K562 (cell line): ENCODE results near the gene VPS13D.
A peak's percentile ranks its signal among the peaks of the same experiment; 100 is the strongest.

Experiments used
- EGR1 ChIP-seq: fragments of 450-650 bp; conservative IDR thresholded peaks from 2 replicates; pipeline ENCODE4 v1.6.1; 2017; ENCODE audit warnings: mild to moderate bottlenecking
- FOXM1 ChIP-seq, 2 experiments: fragments of 450-650 bp in 1 of 2; sonication (generic) in 1 of 2; formaldehyde crosslinking in 1 of 2; IDR thresholded peaks; 2 replicates each; pipeline versions ENCODE4 v1.6.1 to v1.9.0; 2017 to 2022; ENCODE audit warnings: low read depth in 2 of 2, mild to moderate bottlenecking in 2 of 2, missing genetic modification reagents in 1 of 2, moderate library complexity in 1 of 2
- HCFC1 ChIP-seq: IDR thresholded peaks from 2 replicates; pipeline ENCODE4 v1.6.1; 2012; ENCODE audit warnings: low read depth, low read length, improper control_type of control experiment
- NCOA1 ChIP-seq: fragments of 450-650 bp; IDR thresholded peaks from 2 replicates; pipeline ENCODE4 v1.6.1; 2016; ENCODE audit warnings: low read depth
- NR2C2 ChIP-seq, 2 experiments: fragments of 200-800 bp in 1 of 2; sonication (Bioruptor generic) in 1 of 2; sonication (generic) in 1 of 2; formaldehyde crosslinking in 1 of 2; IDR thresholded peaks; 2 replicates each; pipeline versions ENCODE4 v1.6.1 to v1.8.0; 2016 to 2022; ENCODE audit warnings: mild to moderate bottlenecking in 1 of 2, missing compliant biosample characterization in 1 of 2, missing genetic modification characterization in 1 of 2, missing genetic modification reagents in 1 of 2
- POLR2AphosphoS5 ChIP-seq: IDR thresholded peaks from 2 replicates; pipeline ENCODE4 v1.6.1; 2011; ENCODE audit warnings: mild to moderate bottlenecking, low read depth, low read length, moderate library complexity; ENCODE audit not compliant: control insufficient read depth, insufficient read depth
- SMC3 ChIP-seq: conservative IDR thresholded peaks from 2 replicates; pipeline ENCODE4 v1.6.1; 2011; ENCODE audit warnings: low read depth, low read length, improper control_type of control experiment; ENCODE audit not compliant: insufficient read depth
- SRSF1 ChIP-seq: fragments of 200-400 bp; formaldehyde crosslinking; IDR thresholded peaks from 2 replicates; pipeline ENCODE4 v1.6.1; 2017; ENCODE audit warnings: mild to moderate bottlenecking, low read depth, low read length, moderate library complexity
- YY1 ChIP-seq, 3 experiments: IDR thresholded peaks; 2 replicates each; pipeline ENCODE4 v1.6.1; 2011; ENCODE audit warnings: low read length in 2 of 3, mild to moderate bottlenecking in 2 of 3, moderate library complexity in 2 of 3, borderline replicate concordance in 1 of 3, control low read depth in 1 of 3, low read depth in 1 of 3; ENCODE audit not compliant: insufficient read depth in 3 of 3, insufficient replicate concordance in 2 of 3, control insufficient read depth in 1 of 3, insufficient read length in 1 of 3; ENCODE audit errors: extremely low read depth in 1 of 3
- TF ChIP-seq, protein P1 (sequence below), 3 experiments: IDR thresholded peaks in 2 of 3; conservative IDR thresholded peaks in 1 of 3; 2 replicates each; pipeline ENCODE4 v1.5.1; 2011 to 2012; ENCODE audit warnings: low read length in 3 of 3, mild to moderate bottlenecking in 3 of 3, control low read depth in 2 of 3, improper control_type of control experiment in 1 of 3, inconsistent platforms in 1 of 3, low read depth in 1 of 3, mixed read lengths in 1 of 3, moderate library complexity in 1 of 3; ENCODE audit not compliant: insufficient read depth in 2 of 3
- TF ChIP-seq, protein P2 (sequence below): fragments of 450-650 bp; formaldehyde crosslinking; IDR thresholded peaks from 2 replicates; pipeline ENCODE4 v1.4.0; 2020; ENCODE audit warnings: mild to moderate bottlenecking, moderate library complexity
- TF ChIP-seq, protein P3 (sequence below): sonication (generic); formaldehyde crosslinking; IDR thresholded peaks from 2 replicates; pipeline ENCODE4 v1.8.0; 2022; ENCODE audit warnings: mild to moderate bottlenecking, missing genetic modification reagents

DNA sequence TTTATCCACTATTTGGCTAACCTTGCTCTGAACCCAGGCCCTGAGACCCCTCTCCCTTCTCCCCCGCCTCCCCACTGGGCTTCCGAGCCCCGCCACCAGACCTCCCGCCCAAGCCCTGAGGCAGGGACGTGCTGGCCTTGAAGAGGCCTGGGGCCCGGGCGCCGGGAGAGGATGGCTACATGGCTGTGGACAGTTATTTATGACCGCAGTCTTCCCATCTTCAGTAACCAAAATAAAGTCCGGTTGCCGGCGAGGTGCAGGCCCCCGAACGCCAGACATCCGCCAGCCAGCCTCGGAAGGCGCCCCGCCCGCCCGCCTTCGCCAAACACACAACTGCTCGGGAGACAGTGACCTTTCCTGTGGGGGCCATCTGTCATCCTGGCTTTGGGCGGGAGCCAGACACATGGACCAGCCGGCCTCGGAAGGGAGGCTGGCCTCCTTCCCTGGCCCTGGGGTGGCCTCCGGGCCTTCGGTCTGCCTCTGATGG lies 319.2 kb downstream of the VPS13D start:
- TF ChIP-seq, protein P1, sequence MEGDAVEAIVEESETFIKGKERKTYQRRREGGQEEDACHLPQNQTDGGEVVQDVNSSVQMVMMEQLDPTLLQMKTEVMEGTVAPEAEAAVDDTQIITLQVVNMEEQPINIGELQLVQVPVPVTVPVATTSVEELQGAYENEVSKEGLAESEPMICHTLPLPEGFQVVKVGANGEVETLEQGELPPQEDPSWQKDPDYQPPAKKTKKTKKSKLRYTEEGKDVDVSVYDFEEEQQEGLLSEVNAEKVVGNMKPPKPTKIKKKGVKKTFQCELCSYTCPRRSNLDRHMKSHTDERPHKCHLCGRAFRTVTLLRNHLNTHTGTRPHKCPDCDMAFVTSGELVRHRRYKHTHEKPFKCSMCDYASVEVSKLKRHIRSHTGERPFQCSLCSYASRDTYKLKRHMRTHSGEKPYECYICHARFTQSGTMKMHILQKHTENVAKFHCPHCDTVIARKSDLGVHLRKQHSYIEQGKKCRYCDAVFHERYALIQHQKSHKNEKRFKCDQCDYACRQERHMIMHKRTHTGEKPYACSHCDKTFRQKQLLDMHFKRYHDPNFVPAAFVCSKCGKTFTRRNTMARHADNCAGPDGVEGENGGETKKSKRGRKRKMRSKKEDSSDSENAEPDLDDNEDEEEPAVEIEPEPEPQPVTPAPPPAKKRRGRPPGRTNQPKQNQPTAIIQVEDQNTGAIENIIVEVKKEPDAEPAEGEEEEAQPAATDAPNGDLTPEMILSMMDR (IDR thresholded peaks at IDR 0.05 in 2 of 3, conservative IDR thresholded peaks at IDR 0.05 in 1 of 3; ENCODE audit: insufficient read depth in 2 of 3, low read depth in 1 of 3, low read length in 3 of 3) = no peak
- TF ChIP-seq HCFC1 (no peak), SMC3 (no peak), EGR1 (no peak), SRSF1 (no peak), YY1 (IDR thresholded peaks at IDR 0.05; ENCODE audit: borderline replicate concordance in 1 of 3, control insufficient read depth in 1 of 3, extremely low read depth in 1 of 3, insufficient read depth in 3 of 3, insufficient read length in 1 of 3, insufficient replicate concordance in 2 of 3, low read depth in 1 of 3, low read length in 2 of 3) (peak in 2 of 3 experiments; percentile 6 to 57), NCOA1 (no peak), POLR2AphosphoS5 (no peak), FOXM1 (IDR thresholded peaks at IDR 0.05; ENCODE audit: low read depth) (no peak), FOXM1 (CRISPR knock-in tag; IDR thresholded peaks at IDR 0.05; ENCODE audit: low read depth) (no peak; the same call in 1 of the 2 replicates), NR2C2 (CRISPR knock-in tag; IDR thresholded peaks at IDR 0.05) (no peak), NR2C2 (tag; IDR thresholded peaks at IDR 0.05) (no peak; the same call in 1 of the 2 replicates)
- TF ChIP-seq, protein P2, sequence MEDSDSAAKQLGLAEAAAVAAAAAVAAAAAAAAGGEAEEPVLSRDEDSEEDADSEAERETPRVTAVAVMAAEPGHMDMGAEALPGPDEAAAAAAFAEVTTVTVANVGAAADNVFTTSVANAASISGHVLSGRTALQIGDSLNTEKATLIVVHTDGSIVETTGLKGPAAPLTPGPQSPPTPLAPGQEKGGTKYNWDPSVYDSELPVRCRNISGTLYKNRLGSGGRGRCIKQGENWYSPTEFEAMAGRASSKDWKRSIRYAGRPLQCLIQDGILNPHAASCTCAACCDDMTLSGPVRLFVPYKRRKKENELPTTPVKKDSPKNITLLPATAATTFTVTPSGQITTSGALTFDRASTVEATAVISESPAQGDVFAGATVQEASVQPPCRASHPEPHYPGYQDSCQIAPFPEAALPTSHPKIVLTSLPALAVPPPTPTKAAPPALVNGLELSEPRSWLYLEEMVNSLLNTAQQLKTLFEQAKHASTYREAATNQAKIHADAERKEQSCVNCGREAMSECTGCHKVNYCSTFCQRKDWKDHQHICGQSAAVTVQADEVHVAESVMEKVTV (CRISPR knock-in tag) = no peak
- TF ChIP-seq, protein P3, sequence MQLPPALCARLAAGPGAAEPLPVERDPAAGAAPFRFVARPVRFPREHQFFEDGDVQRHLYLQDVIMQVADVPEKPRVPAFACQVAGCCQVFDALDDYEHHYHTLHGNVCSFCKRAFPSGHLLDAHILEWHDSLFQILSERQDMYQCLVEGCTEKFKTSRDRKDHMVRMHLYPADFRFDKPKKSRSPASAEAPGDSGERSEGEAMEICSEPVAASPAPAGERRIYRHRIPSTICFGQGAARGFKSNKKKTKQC = 0 out of 2 replicates have a peak, but pooled peaks have one; percentile 12
